ENCODE data around the gene TALDO1. TPM values are rescaled to one million over a fixed set of nuclear protein-coding genes. Genes with fewer than 3 reads are reported as not detected.
A peak's percentile ranks its signal among the peaks of the same experiment; 100 is the strongest.

Gene TALDO1
- total and polyA plus RNA-seq, 2 of the 8 experiments (the other 6 are each of a cell fraction or from before 2014, with no cell fraction given), result 265 to 308 TPM

DNA sequence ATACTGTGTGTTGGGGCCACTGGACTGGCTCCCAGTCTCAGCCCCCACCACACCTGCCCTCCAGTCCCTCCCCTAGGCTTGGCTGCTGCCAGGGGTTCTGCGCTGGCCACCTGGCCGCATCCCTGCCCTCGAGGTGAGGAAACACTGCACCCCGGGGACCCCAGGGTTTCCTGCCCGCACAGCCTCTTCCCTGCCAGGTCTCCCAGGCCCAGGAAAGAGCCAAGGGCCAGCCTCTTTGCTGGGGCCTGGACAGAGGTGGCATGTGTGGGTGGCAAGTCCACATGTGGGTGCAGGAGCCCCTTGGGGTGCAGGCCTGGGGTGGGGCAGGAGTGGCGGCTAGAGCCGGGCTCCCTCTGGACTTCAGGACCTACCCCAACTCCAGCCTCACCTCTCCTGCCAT is 38.8 kb upstream of the TALDO1 start:
- no peak overlapping the region for H3K4me3 ChIP-seq (ENCODE audit: extremely low read depth in 1 of 4, insufficient read depth in 2 of 4, low read depth in 3 of 4, low read length in 4 of 4)
- 84% methylated on average over 5 of the region's 7 CpGs; no CpG with 5 or more reads in 1 of the 2 experiments for WGBS, 2 experiments (ENCODE audit: extremely low coverage in 1 of 2, insufficient coverage in 1 of 2, insufficient read length in 1 of 2, insufficient replicate concordance in 2 of 2, low coverage in 1 of 2, low lambda C conversion rate in 2 of 2, missing lambda C conversion rate in 1 of 2)
- TF ChIP-seq SP4 (IDR thresholded peaks at IDR 0.05; ENCODE audit: low read length) (no peak), TAF7 (optimal IDR thresholded peaks at IDR 0.05; ENCODE audit: borderline replicate concordance, low read depth, low read length) (no peak), KDM4A (IDR thresholded peaks at IDR 0.05; ENCODE audit: low read depth, low read length, severe bottlenecking) (no peak), SAP30 (IDR thresholded peaks at IDR 0.05; ENCODE audit: insufficient read depth, insufficient replicate concordance, low read length) (no peak), SIN3A (conservative IDR thresholded peaks at IDR 0.05 in 1 of 2, IDR thresholded peaks at IDR 0.05 in 1 of 2; ENCODE audit: low read depth in 1 of 2, low read length in 2 of 2) (no peak), EGR1 (IDR thresholded peaks at IDR 0.05; ENCODE audit: borderline replicate concordance, low read depth, low read length) (no peak), SP1 (IDR thresholded peaks at IDR 0.05; ENCODE audit: low read depth, low read length) (no peak), TEAD4 (IDR thresholded peaks at IDR 0.05; ENCODE audit: low read depth, low read length) (no peak), CBX5 (IDR thresholded peaks at IDR 0.05; ENCODE audit: low read depth, low read length) (no peak)
- TF ChIP-seq, protein P1, sequence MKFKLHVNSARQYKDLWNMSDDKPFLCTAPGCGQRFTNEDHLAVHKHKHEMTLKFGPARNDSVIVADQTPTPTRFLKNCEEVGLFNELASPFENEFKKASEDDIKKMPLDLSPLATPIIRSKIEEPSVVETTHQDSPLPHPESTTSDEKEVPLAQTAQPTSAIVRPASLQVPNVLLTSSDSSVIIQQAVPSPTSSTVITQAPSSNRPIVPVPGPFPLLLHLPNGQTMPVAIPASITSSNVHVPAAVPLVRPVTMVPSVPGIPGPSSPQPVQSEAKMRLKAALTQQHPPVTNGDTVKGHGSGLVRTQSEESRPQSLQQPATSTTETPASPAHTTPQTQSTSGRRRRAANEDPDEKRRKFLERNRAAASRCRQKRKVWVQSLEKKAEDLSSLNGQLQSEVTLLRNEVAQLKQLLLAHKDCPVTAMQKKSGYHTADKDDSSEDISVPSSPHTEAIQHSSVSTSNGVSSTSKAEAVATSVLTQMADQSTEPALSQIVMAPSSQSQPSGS (IDR thresholded peaks at IDR 0.05; ENCODE audit: low read length), result no peak

More for the DNA sequence above, 38.8 kb upstream of the TALDO1 start:
- H2AFZ ChIP-seq (ENCODE audit: low read length), result no peak overlapping the region
- no peak overlapping the region for H3K4ac ChIP-seq (replicated peaks; ENCODE audit: insufficient read length, low read depth, low read length)
- H3K18ac ChIP-seq (ENCODE audit: extremely low read depth, low read length), result no peak overlapping the region
- no peak overlapping the region for H3K23ac ChIP-seq (ENCODE audit: insufficient read length)
- no peak overlapping the region for H4K5ac ChIP-seq (ENCODE audit: insufficient read length, low read depth, low read length)
- no peak overlapping the region for H3K9ac ChIP-seq (replicated peaks in 1 of 4; ENCODE audit: extremely low read depth in 1 of 4, low read depth in 3 of 4, low read length in 3 of 4)
- no peaks in the 10 kb centered on the region for H3K79me1 ChIP-seq (ENCODE audit: low read depth, low read length)
- no peak overlapping the region; the same call in 1 of the 2 replicates for H4K8ac ChIP-seq (ENCODE audit: extremely low read depth, insufficient read depth, low read length)
- H3K79me2 ChIP-seq (ENCODE audit: control insufficient read depth in 1 of 2, insufficient read depth in 2 of 2, low read length in 2 of 2), result no peaks in the 10 kb centered on the region
- H4K91ac ChIP-seq (replicated peaks; ENCODE audit: insufficient read length, low read length), result no peak overlapping the region
- DNase-seq (ENCODE audit: low read depth in 1 of 2, low spot score in 2 of 2) (no peak), FAIRE-seq (no peak)
- no peak overlapping the region; the same call in 1 of the 2 replicates for H2BK20ac ChIP-seq (ENCODE audit: low read length)
- POLR2A ChIA-PET (ENCODE audit: partially characterized antibody), result interaction anchor here (1.2 to 3.8 kb wide), 2 partner anchors 11 to 39 kb away, joined by 3 to 11 read pairs; partner anchors contain the start of gene TALDO1
- H3K14ac ChIP-seq (ENCODE audit: insufficient read length), result no peak overlapping the region
- H2BK5ac ChIP-seq (ENCODE audit: low read depth, low read length), result peak overlapping the region; percentile 83; the same call in 1 of the 2 replicates
- H2BK120ac ChIP-seq (replicated peaks; ENCODE audit: low read depth, low read length), result no peak overlapping the region
- H3K27ac ChIP-seq (ENCODE audit: low read depth, low read length), result no peak overlapping the region
- H3K4me1 ChIP-seq (replicated peaks in 1 of 4; ENCODE audit: control insufficient read depth in 3 of 4, insufficient read depth in 4 of 4, low read length in 3 of 4), result peaks cover 0 to 48% (median 33%) of the 10 kb centered on the region in 4 experiments; a peak in 6 of 7 replicates
- 0 out of 2 replicates have a peak overlapping the region, but pooled peaks have one; percentile 50 for H2BK12ac ChIP-seq (ENCODE audit: low read depth, low read length)
- no peaks in the 10 kb centered on the region for H3K27me3 ChIP-seq (replicated peaks in 1 of 4; ENCODE audit: control insufficient read depth in 3 of 4, extremely low read depth in 1 of 4, insufficient read depth in 3 of 4, low read length in 3 of 4)
- peak overlapping the region; percentile 92; the same call in 1 of the 2 replicates for H2BK15ac ChIP-seq (ENCODE audit: low read length)
- CTCF ChIA-PET (ENCODE audit: partially characterized antibody), result interaction anchor here (0.9 to 3.4 kb wide), 4 partner anchors 11 to 18 kb away, joined by 3 to 15 read pairs (median 6); no protein-coding TSS in a partner anchor
- no peak overlapping the region; a peak in 1 of 4 replicates for H3K4me2 ChIP-seq (ENCODE audit: insufficient read depth in 1 of 2, low read depth in 2 of 2, low read length in 2 of 2)
- H4K20me1 ChIP-seq (replicated peaks in 1 of 2; ENCODE audit: control insufficient read depth in 1 of 2, insufficient read depth in 2 of 2, low read length in 2 of 2), result peaks cover 1 to 2% of the 10 kb centered on the region in 2 experiments
- H3K23me2 ChIP-seq (ENCODE audit: low read depth, low read length), result peaks cover 8% of the 10 kb centered on the region; the same call in 1 of the 2 replicates
- no peak overlapping the region for H3K56ac ChIP-seq (replicated peaks; ENCODE audit: insufficient read length, low read depth, low read length)
- H3K9me3 ChIP-seq (ENCODE audit: insufficient read depth in 2 of 2, low read depth in 1 of 2, low read length in 1 of 2), result no peaks in the 10 kb centered on the region
- no peaks in the 10 kb centered on the region; a peak in 1 of 8 replicates for H3K36me3 ChIP-seq (ENCODE audit: control insufficient read depth in 2 of 4, insufficient read depth in 4 of 4, low read length in 3 of 4)
- H2AK5ac ChIP-seq (ENCODE audit: low read depth, low read length), result peak overlapping the region; percentile 39; the same call in 1 of the 2 replicates

Data from H1 (cell line).